D341Med (cell line): ENCODE data around the gene GPR152.
A peak's percentile ranks its signal among the peaks of the same experiment; 100 is the strongest.
"Not testable (repeated sequence)": the region's sequence is repeated elsewhere in the genome, so short reads cannot be mapped to it uniquely, and the experiment has no call there.

Experiments used
- DNase-seq: peaks from one replicate; pipeline ENCODE4 v3.0.0; 2012; ENCODE audit warnings: low spot score

GPR152 gene

DNA sequence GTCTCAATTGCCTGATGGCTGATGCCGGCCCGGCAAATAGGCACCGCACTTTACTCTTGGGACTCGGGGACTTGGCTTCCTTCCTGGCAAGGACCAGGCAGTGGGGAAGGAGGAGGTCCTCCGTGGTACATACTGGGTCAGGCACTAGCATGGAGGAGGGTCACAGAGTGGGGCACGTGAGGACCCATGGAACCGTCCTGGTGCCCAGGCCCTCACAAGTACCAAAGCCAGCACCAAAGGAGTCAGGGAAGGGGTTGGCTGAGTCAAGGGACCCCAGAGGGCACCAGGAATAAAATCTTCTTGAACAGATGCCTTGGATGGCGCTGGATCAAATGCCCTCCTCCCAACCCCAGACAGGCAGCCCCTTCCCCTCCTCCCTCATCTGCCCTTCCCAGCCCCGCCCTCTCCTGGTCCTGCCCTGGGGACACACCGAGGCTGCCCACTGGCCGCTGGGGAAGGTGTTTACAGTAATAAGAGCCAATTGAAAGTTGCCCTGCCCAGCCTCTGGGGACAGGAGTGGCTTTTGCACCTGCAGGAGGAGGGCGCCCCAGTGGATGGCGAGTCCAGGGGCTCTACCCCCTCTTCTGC is 42.7 kb downstream of the GPR152 start:
- no peak for DNase-seq

DNA sequence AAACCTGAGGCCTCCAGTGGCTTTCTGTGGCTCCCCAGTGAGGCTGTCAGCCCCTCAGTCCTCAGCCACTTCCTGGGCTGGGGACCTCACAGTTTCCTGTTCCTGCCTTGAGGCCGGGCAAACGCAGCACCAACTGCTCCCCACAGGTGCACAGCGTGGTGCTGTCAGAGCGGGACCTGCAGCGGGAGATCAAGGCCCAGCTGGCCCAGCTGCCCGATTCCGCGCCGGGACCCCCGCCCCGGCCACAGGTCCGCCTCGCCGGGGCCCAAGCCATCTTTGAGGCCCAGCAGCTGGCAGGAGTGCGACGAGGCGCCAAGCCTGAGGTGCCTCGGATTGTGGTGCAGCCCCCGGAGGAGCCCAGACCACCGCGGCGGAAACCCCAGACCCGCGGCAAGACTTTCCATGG is 43.3 kb downstream of the GPR152 start:
- no peak for DNase-seq

DNA sequence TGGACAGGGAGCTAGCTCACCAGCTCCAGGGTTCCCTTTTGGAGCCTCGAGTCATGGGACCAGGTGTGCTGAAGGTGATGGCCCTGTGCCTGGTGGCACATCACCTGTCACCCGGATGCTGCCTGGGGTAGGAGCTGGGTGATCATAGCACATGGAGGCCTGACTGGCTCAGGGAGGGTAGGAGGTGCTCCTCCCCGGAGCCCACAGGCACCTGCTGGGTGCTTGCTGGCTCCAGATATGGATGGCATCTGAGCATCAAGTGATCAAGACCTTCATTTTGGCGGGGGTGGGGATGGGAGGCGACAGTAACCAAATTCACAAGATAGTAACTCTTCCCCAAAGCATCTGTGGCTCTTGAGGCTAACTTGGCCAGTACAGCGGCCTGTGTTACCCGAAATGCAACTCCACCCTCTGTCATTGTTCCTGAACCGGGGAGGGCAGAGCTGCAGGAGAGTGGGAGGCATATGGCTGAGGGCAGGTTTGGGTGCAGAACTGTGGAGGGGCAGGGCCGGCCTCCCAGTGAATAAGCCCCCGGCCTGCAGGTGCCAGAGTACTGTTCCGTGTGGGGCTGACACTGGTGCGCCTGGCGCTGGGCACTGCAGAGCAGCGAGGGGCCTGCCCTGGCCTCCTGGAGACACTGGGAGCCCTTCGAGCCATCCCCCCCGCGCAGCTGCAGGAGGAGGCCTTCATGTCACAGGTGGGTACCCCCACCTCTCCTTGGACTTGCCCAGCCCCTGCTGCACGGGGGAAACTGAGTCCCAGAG is 43.9 kb downstream of the GPR152 start:
- DNase-seq: no peak

DNA sequence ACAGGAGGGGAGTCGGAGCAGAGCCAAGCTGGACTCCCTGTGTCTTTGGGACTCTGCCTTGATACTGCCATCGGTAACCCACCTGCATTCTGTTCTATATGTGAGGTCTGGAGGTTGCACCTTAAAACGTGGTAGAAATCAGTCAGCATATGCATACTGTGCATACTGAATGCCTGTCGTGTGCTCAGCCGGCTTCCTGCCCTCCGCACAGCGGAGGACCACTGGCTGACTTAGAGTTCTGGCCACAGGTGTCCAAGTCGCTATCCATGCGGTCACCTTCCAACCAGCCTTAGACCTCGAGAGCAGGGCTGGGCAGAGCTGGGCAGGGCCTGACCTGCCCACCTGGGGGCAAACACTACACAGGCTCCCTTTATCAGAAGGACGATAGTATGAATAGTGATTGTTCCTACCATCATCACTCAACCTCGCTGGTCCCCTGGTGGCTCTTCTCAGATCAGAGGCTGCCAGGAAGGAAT is 44.8 kb downstream of the GPR152 start:
- DNase-seq: no peak

DNA sequence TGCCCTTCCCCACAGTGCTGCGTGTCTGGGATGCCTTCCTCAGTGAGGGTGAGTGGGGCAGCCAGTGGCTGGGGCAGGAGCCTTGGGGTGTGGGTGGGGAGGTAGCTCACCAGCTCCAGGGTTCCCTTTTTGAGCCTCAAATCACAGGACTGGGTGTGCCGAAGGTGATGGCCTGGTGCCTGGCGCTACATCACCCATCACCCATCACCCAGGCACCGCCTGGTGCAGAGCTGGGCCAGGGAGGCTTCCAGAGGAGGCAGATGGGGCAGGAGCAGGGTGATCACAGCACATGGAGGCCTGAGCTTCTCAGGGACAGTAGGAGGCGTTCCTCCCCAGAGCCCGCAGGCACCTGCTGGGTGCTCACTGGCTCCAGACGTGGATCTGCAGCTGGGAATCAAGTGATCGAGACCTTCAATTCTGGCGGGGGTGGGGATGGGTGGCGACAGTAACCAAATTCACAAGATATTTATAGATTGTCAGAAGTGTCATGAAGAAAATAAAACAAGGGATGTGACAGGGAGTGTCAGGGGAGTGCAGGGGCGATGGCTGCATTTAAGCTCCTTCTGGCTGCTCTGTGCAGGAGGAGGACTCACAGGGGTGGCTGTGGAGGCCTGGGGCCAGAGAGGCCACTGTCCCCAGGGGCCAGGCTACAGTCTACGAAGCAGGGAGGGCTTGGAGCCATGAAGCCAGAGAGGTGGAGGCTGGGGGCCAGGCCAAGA is 45.4 kb downstream of the GPR152 start:
- no peak for DNase-seq

DNA sequence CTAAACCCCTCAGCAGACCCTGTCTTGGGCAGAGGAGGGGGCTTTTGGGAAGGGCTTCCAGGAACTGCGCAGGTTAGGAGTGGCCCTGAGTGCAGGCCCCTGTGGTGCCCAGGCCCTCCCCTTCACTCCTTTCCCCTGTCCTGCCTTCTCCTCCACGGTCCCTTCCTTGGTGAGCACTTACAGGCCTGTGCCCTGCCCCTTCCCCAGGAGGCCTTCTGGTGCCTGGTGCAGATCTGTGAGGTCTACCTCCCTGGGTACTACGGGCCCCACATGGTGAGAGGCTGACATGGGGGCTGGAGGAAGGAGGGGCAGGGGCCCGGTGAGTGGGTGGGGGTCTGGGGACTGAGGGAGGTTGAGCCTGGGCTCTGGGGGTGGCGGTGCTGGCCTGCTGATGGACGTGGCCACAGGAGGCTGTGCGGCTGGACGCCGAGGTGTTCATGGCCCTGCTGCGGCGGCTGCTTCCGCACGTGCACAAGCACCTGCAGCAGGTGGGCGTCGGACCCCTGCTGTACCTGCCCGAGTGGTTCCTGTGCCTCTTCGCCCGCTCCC is 46.0 kb downstream of the GPR152 start:
- no peak for DNase-seq

DNA sequence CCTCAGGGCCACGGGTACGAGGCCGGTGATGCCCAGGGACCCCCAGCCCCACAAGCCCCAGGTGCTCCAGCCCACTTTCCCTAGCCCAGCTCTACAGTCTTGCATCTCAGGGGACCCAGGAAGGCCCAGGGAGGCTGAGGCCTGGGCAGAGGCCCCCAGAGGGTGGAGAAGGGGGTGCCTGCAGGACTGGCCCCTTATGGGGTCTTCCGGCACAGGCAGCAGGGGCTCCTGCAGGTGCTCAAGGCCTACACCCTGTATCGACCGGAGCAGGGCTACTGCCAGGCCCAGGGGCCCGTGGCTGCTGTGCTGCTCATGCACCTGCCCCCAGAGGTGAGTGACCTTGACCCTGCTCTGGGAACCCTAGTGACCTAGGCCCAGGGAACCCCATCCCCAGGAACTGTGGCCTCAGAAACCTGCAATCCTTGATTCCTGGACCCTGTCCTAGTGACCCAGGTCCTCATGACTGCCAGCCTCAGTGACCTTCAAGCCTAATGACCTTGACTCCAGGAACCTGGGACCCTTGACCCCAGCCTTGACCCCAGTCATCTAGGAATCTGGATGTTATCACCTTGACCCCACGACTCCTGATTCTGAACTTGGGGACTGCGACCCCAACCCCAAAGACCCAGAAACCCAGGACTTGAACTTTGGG is 46.7 kb downstream of the GPR152 start:
- no peak for DNase-seq

DNA sequence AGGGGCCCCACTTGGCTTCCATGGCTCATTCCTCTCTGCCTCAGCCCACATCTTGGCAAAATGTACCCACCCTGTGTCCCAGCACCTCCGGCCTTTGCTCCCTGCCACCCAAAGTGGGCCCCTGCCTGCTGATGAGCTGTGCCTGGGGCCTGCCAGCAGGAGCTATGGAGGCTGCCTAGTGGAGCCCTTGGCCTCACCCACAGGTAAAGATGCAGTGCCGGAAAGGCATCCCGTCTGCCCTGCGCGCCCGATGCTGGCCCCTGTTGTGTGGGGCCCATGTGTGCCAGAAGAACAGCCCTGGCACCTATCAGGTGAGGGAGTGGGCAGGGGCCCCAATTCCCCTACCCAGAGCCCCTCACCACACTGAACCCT is 47.3 kb downstream of the GPR152 start:
- no peak for DNase-seq

DNA sequence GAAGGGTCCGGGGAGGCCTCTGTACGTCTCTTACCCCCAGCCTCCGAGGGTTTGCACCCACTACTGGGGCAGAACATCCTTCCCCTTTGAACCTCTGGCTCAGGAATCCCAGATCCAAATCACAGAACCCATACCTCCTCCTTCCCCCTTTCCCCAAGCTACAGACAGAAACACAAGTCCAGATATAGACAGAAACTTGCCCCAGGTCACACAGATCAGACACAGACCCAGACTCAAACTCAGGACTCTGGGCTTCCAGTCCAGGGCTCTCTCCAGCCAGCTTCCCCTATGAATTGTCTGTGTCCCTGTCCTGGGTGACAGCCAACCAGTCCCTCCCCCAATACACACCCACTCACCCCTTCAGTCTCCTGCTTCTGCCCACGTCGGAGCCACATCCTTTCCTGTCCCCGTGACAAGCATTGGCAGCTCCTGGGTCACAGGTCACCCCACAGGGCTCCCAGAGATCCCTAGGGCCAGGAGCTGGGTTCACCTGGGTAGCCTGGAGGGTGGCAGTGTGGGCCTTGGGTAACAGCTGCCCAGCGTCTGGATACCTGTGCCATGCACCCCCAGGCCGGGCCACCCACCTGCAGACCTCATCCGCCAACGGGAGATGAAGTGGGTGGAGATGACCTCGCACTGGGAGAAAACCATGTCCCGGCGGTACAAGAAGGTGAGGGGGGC is 47.9 kb downstream of the GPR152 start:
- DNase-seq: no peak

DNA sequence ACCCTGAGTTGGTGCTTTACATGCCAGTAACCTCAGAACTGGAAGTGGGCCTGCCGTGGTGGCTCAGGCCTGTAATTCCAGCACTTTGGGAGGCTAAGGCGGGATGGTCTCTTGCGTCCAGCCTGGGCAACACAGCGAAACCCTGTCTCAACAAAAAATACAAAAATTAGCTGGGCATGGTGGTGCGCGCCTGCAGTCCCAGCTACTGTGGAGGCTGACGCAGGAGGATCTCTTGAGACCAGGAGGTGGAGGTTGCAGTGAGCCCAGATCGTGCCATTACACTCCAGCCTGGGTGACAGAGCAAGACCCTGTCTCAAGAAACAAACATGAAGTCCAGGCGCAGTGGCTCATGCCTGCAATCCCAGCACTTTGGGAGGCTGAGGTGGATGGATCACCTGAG is 49.4 kb downstream of the GPR152 start:
- DNase-seq: not testable (repeated sequence)

DNA sequence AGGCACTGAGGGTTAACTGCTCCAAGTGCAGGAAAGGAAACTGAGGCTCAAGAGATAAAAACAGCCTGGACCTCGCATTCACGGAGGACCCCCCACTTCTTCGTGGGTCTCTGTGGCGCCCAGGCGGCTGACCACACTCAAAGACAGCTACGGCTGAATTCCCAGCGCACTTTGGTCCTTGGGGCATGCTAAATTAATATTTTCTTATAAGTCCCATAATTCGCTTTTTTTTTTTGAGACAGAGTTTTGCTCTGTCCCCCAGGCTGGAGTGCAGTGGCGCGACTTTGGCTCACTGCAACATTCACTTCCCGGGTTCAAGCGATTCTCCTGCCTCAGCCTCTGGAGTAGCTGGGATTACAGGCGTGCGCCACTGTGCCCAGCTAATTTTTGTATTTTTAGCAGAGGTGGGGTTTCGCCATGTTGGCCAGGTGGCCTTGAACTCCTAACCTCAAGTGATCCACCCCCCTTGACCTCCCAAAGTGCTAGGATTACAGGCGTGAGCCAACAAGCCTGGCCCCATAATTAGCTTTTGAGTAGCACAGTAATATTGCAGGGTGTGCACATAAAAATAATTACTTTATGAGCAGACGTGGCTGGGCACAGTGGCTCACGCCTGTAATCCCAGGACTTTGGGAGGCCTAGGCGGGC is 50.2 kb downstream of the GPR152 start:
- not testable (repeated sequence) for DNase-seq

DNA sequence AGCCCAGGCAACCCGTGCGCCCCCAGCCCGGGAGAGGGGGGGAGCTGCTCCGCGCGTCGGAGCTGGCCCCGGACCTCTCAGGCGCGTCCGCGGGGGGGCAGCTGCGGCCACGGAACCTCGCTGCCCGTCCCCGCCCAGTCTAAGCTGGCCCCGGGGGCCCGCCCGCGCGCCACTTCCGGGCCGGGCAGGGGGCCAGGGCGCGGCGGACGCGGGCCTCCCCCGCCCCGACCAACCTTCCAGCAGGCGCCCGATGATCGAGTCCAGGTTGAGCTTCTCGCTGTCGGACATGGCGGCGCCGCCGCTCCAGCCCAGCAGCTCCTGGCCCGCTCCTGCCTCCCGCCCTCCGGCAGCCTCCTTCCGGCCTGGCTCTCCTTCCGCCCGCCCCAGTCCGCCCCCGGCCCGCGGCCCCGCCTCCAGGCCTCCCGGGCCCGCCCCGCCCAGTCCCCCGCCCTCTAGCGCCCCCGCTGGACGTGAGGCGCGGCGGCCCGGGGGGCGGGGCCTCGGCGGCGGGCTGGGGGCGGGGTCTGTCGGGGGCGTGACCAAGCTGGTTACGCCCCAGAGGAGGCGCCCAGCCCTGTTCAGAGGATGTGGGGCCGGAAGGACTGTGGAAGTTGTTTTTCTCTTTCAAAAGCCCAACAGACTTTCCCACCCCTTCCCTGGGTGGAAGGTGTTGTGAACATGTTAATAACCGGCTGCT is 50.9 kb downstream of the GPR152 start, which contains the start of gene PPP1CA:
PPP1CA (minus strand) TSS at position 364 of the 697 bp plus-strand sequence; CDS start at position 288, 76 bp downstream.
- DNase-seq: peak; percentile 100
